Endothelial cell of umbilical vein (primary cell): ENCODE results near the gene SLC35F3.

Source experiments
- POLR2A ChIP-seq: IDR thresholded peaks from 2 replicates; pipeline ENCODE4 v1.6.1; 2012; ENCODE audit warnings: low read depth, mild to moderate bottlenecking, control low read depth, low read length
- POLR2AphosphoS5 ChIP-seq: IDR thresholded peaks from 2 replicates; pipeline ENCODE4 v1.6.1; 2012; ENCODE audit warnings: low read depth, mild to moderate bottlenecking, control low read depth, low read length, moderate library complexity; ENCODE audit not compliant: insufficient read depth
- TF ChIP-seq, protein P1 (sequence below), 2 donors: IDR thresholded peaks; 1 replicate in 1 of 2; 2 replicates in 1 of 2; pipeline ENCODE4 v1.5.1; 2011; ENCODE audit warnings: low read length in 2 of 2, mild to moderate bottlenecking in 2 of 2, moderate library complexity in 2 of 2, control low read depth in 1 of 2, inconsistent platforms in 1 of 2, low read depth in 1 of 2; ENCODE audit not compliant: insufficient read depth in 1 of 2; ENCODE audit errors: extremely low read depth in 1 of 2

DNA sequence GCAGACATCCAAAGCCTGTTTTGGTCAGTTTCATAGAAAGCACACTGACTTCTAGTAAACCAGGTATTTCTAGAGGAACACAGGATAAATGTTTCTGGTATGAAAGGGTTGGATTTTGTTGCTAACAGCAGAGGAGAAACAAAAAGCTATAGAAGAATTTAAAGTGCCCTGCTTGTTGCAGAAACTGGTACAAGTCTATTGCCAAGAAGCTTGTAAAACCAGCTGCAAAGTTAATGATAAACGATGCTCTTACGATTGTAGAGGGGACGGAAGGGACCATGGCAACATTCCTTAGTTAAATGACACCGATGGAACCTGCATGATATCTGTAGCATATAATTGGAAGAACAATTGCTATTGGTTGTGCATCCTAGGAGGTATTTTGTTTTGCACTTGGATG lies 40.1 kb downstream of the SLC35F3 start:
- TF ChIP-seq, protein P1, sequence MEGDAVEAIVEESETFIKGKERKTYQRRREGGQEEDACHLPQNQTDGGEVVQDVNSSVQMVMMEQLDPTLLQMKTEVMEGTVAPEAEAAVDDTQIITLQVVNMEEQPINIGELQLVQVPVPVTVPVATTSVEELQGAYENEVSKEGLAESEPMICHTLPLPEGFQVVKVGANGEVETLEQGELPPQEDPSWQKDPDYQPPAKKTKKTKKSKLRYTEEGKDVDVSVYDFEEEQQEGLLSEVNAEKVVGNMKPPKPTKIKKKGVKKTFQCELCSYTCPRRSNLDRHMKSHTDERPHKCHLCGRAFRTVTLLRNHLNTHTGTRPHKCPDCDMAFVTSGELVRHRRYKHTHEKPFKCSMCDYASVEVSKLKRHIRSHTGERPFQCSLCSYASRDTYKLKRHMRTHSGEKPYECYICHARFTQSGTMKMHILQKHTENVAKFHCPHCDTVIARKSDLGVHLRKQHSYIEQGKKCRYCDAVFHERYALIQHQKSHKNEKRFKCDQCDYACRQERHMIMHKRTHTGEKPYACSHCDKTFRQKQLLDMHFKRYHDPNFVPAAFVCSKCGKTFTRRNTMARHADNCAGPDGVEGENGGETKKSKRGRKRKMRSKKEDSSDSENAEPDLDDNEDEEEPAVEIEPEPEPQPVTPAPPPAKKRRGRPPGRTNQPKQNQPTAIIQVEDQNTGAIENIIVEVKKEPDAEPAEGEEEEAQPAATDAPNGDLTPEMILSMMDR (IDR thresholded peaks at IDR 0.05; ENCODE audit: extremely low read depth in 1 of 2, insufficient read depth in 1 of 2, low read depth in 1 of 2, low read length in 2 of 2): no peak
- TF ChIP-seq POLR2A (no peak), POLR2AphosphoS5 (no peak)
